Measurements from ENCODE around the gene PCDHB2.

PCDHB2 gene

DNA sequence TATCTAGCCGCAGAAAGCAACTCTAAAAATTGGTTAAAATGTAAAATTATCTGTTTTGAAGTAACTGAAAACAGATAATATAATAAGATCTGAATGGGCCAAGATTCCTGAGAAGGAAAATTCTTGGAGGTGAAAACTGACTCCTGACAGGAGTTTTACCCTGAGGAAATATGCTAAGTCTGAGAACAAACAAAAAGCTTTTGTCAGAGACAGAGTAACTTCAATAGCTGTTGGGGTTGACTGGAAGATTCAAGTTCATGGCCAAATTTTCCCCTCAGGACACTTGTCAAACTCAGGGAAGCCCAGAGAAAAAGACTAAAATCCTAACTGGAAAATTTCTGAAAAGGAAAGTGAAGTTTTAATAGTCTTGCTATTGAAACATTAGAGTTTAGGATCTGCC, 32.9 kb downstream of the PCDHB2 start:
- no peak for TF ChIP-seq SIN3A (IDR thresholded peaks at IDR 0.05; ENCODE audit: borderline replicate concordance, insufficient read depth, low read length)
- TF ChIP-seq, protein P1, sequence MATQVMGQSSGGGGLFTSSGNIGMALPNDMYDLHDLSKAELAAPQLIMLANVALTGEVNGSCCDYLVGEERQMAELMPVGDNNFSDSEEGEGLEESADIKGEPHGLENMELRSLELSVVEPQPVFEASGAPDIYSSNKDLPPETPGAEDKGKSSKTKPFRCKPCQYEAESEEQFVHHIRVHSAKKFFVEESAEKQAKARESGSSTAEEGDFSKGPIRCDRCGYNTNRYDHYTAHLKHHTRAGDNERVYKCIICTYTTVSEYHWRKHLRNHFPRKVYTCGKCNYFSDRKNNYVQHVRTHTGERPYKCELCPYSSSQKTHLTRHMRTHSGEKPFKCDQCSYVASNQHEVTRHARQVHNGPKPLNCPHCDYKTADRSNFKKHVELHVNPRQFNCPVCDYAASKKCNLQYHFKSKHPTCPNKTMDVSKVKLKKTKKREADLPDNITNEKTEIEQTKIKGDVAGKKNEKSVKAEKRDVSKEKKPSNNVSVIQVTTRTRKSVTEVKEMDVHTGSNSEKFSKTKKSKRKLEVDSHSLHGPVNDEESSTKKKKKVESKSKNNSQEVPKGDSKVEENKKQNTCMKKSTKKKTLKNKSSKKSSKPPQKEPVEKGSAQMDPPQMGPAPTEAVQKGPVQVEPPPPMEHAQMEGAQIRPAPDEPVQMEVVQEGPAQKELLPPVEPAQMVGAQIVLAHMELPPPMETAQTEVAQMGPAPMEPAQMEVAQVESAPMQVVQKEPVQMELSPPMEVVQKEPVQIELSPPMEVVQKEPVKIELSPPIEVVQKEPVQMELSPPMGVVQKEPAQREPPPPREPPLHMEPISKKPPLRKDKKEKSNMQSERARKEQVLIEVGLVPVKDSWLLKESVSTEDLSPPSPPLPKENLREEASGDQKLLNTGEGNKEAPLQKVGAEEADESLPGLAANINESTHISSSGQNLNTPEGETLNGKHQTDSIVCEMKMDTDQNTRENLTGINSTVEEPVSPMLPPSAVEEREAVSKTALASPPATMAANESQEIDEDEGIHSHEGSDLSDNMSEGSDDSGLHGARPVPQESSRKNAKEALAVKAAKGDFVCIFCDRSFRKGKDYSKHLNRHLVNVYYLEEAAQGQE (IDR thresholded peaks at IDR 0.05; ENCODE audit: insufficient read depth in 1 of 2, low read depth in 2 of 2, low read length in 2 of 2) = no peak
- TF ChIP-seq FOXP2 (optimal IDR thresholded peaks at IDR 0.05; ENCODE audit: borderline replicate concordance, extremely low read depth, extremely low read length, insufficient read depth) = no peak
- no peak for TF ChIP-seq POLR2AphosphoS5 (IDR thresholded peaks at IDR 0.05; ENCODE audit: low read depth, low read length)
- no peak for TF ChIP-seq TAF1 (IDR thresholded peaks at IDR 0.05; ENCODE audit: borderline replicate concordance, insufficient read depth, low read length)

DNA sequence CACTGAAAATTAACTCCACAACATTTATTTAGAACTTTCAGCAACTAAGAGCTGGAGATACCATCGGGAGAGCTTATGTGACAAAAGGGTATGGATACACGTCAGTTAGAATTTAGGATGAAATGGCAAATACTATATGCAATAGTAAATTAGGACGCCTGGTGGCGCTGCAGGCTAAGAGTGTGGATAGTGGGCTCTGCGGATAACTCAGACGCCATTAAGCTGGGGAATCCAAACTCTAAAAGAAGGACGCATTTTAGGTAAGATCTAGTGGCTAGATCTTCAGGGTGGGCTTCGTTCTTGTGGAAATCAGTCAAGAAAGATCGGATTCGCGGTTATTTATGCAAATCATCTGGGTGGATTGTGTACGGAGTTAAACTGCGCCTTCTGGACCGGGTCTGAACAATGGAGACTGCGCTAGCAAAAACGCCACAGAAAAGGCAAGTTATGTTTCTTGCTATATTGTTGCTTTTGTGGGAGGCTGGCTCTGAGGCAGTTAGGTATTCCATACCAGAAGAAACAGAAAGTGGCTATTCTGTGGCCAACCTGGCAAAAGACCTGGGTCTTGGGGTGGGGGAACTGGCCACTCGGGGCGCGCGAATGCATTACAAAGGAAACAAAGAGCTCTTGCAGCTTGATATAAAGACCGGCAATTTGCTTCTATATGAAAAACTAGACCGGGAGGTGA, 40.8 kb downstream of the PCDHB2 start, which contains the start of gene PCDHB5:
Gene PCDHB5 (plus strand): TSS at position 177 of the 688 bp plus-strand sequence. CDS start 229 bp downstream, at position 406.
- TF ChIP-seq, protein P1 (IDR thresholded peaks at IDR 0.05; ENCODE audit: insufficient read depth in 1 of 2, low read depth in 2 of 2, low read length in 2 of 2) = no peak
- TF ChIP-seq POLR2AphosphoS5 (IDR thresholded peaks at IDR 0.05; ENCODE audit: low read depth, low read length) (no peak), FOXP2 (optimal IDR thresholded peaks at IDR 0.05; ENCODE audit: borderline replicate concordance, extremely low read depth, extremely low read length, insufficient read depth) (no peak)

DNA sequence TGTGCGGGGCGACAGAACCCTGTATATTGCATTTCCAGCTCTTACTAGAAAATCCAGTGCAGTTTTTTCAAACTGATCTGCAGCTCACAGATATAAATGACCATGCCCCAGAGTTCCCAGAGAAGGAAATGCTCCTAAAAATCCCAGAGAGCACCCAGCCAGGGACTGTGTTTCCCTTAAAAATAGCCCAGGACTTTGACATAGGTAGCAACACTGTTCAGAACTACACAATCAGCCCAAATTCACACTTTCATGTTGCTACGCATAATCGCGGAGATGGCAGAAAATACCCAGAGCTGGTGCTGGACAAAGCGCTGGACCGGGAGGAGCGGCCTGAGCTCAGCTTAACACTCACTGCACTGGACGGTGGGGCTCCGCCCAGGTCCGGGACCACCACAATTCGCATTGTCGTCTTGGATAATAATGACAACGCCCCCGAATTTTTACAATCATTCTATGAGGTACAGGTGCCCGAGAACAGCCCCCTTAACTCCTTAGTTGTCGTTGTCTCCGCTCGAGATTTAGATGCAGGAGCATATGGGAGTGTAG, 41.4 kb downstream of the PCDHB2 start:
- TF ChIP-seq POLR2AphosphoS5 (IDR thresholded peaks at IDR 0.05; ENCODE audit: low read depth, low read length) (no peak), FOXP2 (optimal IDR thresholded peaks at IDR 0.05; ENCODE audit: borderline replicate concordance, extremely low read depth, extremely low read length, insufficient read depth) (no peak), SIN3A (IDR thresholded peaks at IDR 0.05; ENCODE audit: borderline replicate concordance, insufficient read depth, low read length) (no peak), TAF1 (IDR thresholded peaks at IDR 0.05; ENCODE audit: borderline replicate concordance, insufficient read depth, low read length) (no peak)
- TF ChIP-seq, protein P1 (IDR thresholded peaks at IDR 0.05; ENCODE audit: insufficient read depth in 1 of 2, low read depth in 2 of 2, low read length in 2 of 2) = no peak

Measured in PFSK-1 (cell line).